Endothelial cell (in vitro differentiated cells): Measurements from ENCODE around the gene MAN1A1. TPM values are rescaled to one million over a fixed set of nuclear protein-coding genes. Genes with fewer than 3 reads are reported as not detected.

Source experiments
- DNase-seq: peaks from one replicate; pipeline ENCODE4 v3.0.0; 2021; ENCODE audit warnings: low spot score
- H3K27ac Mint-ChIP-seq: one replicate; pipeline ENCODE4 v1.8.0; 2021; ENCODE audit warnings: mixed read lengths, inconsistent platforms; ENCODE audit not compliant: unreplicated experiment
- H3K27me3 Mint-ChIP-seq: one replicate; pipeline ENCODE4 v1.8.0; 2021; ENCODE audit warnings: mild to moderate bottlenecking, moderate library complexity, mixed read lengths, inconsistent platforms; ENCODE audit not compliant: unreplicated experiment
- H3K36me3 Mint-ChIP-seq: one replicate; pipeline ENCODE4 v1.8.0; 2021; ENCODE audit warnings: mild to moderate bottlenecking, low read depth, mixed read lengths, inconsistent platforms; ENCODE audit not compliant: unreplicated experiment
- H3K4me1 Mint-ChIP-seq: one replicate; pipeline ENCODE4 v1.8.0; 2021; ENCODE audit warnings: mild to moderate bottlenecking, mixed read lengths, inconsistent platforms; ENCODE audit not compliant: unreplicated experiment
- H3K4me3 Mint-ChIP-seq: one replicate; pipeline ENCODE4 v1.8.0; 2021; ENCODE audit warnings: mild to moderate bottlenecking, mixed read lengths, inconsistent platforms; ENCODE audit not compliant: unreplicated experiment
- H3K9me3 Mint-ChIP-seq: one replicate; pipeline ENCODE4 v1.8.0; 2021; ENCODE audit warnings: mixed read lengths, inconsistent platforms; ENCODE audit not compliant: unreplicated experiment
- CTCF ChIP-seq: fragments of 200-600 bp; sonication (generic); IDR thresholded peaks from one replicate; pipeline ENCODE4 v1.5.0; 2021; ENCODE audit warnings: antibody characterized with exemption; ENCODE audit not compliant: unreplicated experiment
- total RNA-seq: library from RNA; stranded (reverse); fragmentation: NEBNext Ultra II Directional; extraction: Animal tissue kit (Norgen Biotek cat#: 25700); gene quantifications from one replicate; pipeline ENCODE4 v1.2.1, GENCODE V29; 2021; ENCODE audit not compliant: unreplicated experiment

Gene MAN1A1
- total RNA-seq, 1 donor from 2014 or later = 34.4 TPM

GRCh38 chr6:119174085-119174445 is 175.5 kb downstream of the MAN1A1 start:
- Mint-ChIP-seq H3K9me3 (no peaks in the 10 kb centered on the region), H3K4me1 (peaks cover 27% of the 10 kb centered on the region), H3K27ac (no peak overlapping the region), H3K27me3 (no peaks in the 10 kb centered on the region), H3K4me3 (no peak overlapping the region), H3K36me3 (no peaks in the 10 kb centered on the region)
- no peak for TF ChIP-seq CTCF
- no peak for DNase-seq

- no peak overlapping the region for H3K27ac Mint-ChIP-seq
- DNase-seq = no peak
- no peak for TF ChIP-seq CTCF
- no peak overlapping the region for H3K4me3 Mint-ChIP-seq
- H3K36me3 Mint-ChIP-seq = no peaks in the 10 kb centered on the region
- H3K27me3 Mint-ChIP-seq = no peaks in the 10 kb centered on the region
- peaks cover 27% of the 10 kb centered on the region for H3K4me1 Mint-ChIP-seq
- no peaks in the 10 kb centered on the region for H3K9me3 Mint-ChIP-seq
Observed at GRCh38 chr6:119173249-119174084, 176.1 kb downstream of the MAN1A1 start.

GRCh38 chr6:119172824-119173223 is 176.7 kb downstream of the MAN1A1 start:
- Mint-ChIP-seq H3K27ac (peak overlapping the region; percentile 57), H3K4me1 (peaks cover 27% of the 10 kb centered on the region)

GRCh38 chr6:119171864-119172588 is 177.5 kb downstream of the MAN1A1 start:
- no peak for DNase-seq
- Mint-ChIP-seq H3K36me3 (no peaks in the 10 kb centered on the region), H3K27ac (no peak overlapping the region), H3K4me1 (peaks cover 27% of the 10 kb centered on the region), H3K27me3 (no peaks in the 10 kb centered on the region), H3K9me3 (no peaks in the 10 kb centered on the region), H3K4me3 (no peak overlapping the region)
- no peak for TF ChIP-seq CTCF

More at GRCh38 chr6:119172824-119173223, 176.7 kb downstream of the MAN1A1 start:
- no peak for DNase-seq
- Mint-ChIP-seq H3K36me3 (no peaks in the 10 kb centered on the region), H3K4me3 (no peak overlapping the region), H3K27me3 (no peaks in the 10 kb centered on the region), H3K9me3 (no peaks in the 10 kb centered on the region)
- TF ChIP-seq CTCF = no peak
